ENCODE measurements around the gene PEX1.

GRCh38 chr7:92485974-92486373 is 42.3 kb downstream of the PEX1 start:
- TF ChIP-seq, protein P1, sequence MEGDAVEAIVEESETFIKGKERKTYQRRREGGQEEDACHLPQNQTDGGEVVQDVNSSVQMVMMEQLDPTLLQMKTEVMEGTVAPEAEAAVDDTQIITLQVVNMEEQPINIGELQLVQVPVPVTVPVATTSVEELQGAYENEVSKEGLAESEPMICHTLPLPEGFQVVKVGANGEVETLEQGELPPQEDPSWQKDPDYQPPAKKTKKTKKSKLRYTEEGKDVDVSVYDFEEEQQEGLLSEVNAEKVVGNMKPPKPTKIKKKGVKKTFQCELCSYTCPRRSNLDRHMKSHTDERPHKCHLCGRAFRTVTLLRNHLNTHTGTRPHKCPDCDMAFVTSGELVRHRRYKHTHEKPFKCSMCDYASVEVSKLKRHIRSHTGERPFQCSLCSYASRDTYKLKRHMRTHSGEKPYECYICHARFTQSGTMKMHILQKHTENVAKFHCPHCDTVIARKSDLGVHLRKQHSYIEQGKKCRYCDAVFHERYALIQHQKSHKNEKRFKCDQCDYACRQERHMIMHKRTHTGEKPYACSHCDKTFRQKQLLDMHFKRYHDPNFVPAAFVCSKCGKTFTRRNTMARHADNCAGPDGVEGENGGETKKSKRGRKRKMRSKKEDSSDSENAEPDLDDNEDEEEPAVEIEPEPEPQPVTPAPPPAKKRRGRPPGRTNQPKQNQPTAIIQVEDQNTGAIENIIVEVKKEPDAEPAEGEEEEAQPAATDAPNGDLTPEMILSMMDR (IDR thresholded peaks at IDR 0.05), result no peak
- no peak for TF ChIP-seq POLR2A (IDR thresholded peaks at IDR 0.05)

All from uterus (tissue), 2 donors.